NCI-H226 (cell line): Measurements from ENCODE around the gene TEKT5.
"Not testable (repeated sequence)": the region's sequence is repeated elsewhere in the genome, so short reads cannot be mapped to it uniquely, and the experiment has no call there.

ENCODE experiments used
- DNase-seq: peaks from one replicate; pipeline ENCODE4 v3.0.0-alpha.2; 2015

Gene TEKT5

GRCh38 chr16:10684511-10685151, 10.1 kb downstream of the TEKT5 start:
- no peak for DNase-seq

- DNase-seq, result peak; percentile 14
Measured at GRCh38 chr16:10683170-10683569, 11.6 kb downstream of the TEKT5 start.

- no peak for DNase-seq
Measured at GRCh38 chr16:10682604-10683003, 12.1 kb downstream of the TEKT5 start.

GRCh38 chr16:10681310-10682308, 13.1 kb downstream of the TEKT5 start:
- no peak for DNase-seq

- DNase-seq, result no peak
Measured at GRCh38 chr16:10679921-10680320, 14.8 kb downstream of the TEKT5 start.

GRCh38 chr16:10679441-10679840, 15.3 kb downstream of the TEKT5 start:
- not testable (repeated sequence) for DNase-seq

- DNase-seq, result no peak
Measured at GRCh38 chr16:10678655-10679054, 16.1 kb downstream of the TEKT5 start.

- DNase-seq, result no peak
Measured at GRCh38 chr16:10676284-10676683, 18.4 kb downstream of the TEKT5 start.

GRCh38 chr16:10675861-10676260, 18.9 kb downstream of the TEKT5 start:
- no peak for DNase-seq

GRCh38 chr16:10675216-10675615, 19.5 kb downstream of the TEKT5 start:
- DNase-seq, result no peak

GRCh38 chr16:10671729-10672128, 23.0 kb downstream of the TEKT5 start:
- DNase-seq, result no peak

- DNase-seq, result no peak
Measured at GRCh38 chr16:10669791-10670190, 24.9 kb downstream of the TEKT5 start.

GRCh38 chr16:10668322-10669045, 26.2 kb downstream of the TEKT5 start:
- peak; percentile 22 for DNase-seq

- no peak for DNase-seq
Measured at GRCh38 chr16:10667239-10667638, 27.5 kb downstream of the TEKT5 start.

- no peak for DNase-seq
Measured at GRCh38 chr16:10666291-10666690, 28.4 kb downstream of the TEKT5 start.

- no peak for DNase-seq
Measured at GRCh38 chr16:10665166-10665565, 29.6 kb downstream of the TEKT5 start.

GRCh38 chr16:10664720-10665126, 30.0 kb downstream of the TEKT5 start:
- DNase-seq, result no peak

GRCh38 chr16:10663744-10664143, 31.0 kb downstream of the TEKT5 start:
- DNase-seq, result no peak

GRCh38 chr16:10663146-10663545, 31.6 kb downstream of the TEKT5 start:
- no peak for DNase-seq

- DNase-seq, result no peak
Measured at GRCh38 chr16:10662212-10662611, 32.5 kb downstream of the TEKT5 start.

- DNase-seq, result no peak
Measured at GRCh38 chr16:10661737-10662136, 33.0 kb downstream of the TEKT5 start.

GRCh38 chr16:10660950-10661635, 33.6 kb downstream of the TEKT5 start:
- no peak for DNase-seq

- no peak for DNase-seq
Measured at GRCh38 chr16:10658943-10659342, 35.8 kb downstream of the TEKT5 start.
